Measurements from ENCODE around the gene HIRIP3.

HIRIP3 gene

GRCh38 chr16:29986931-29987330, 8.5 kb downstream of the HIRIP3 start:
- Histone ChIP-seq H3K79me1 (replicated peaks; ENCODE audit: low read length, poor library complexity, severe bottlenecking) (peaks cover 34% of the 10 kb centered on the region), H4K91ac (ENCODE audit: low read length) (no peak overlapping the region), H4K8ac (ENCODE audit: low read length) (no peak overlapping the region), H2BK5ac (ENCODE audit: low read depth, low read length, poor library complexity, severe bottlenecking) (no peak overlapping the region), H3K14ac (ENCODE audit: low read length in 2 of 2) (no peak overlapping the region), H3K4me1 (ENCODE audit: control insufficient read depth, insufficient read depth, low read depth, low read length) (no peaks in the 10 kb centered on the region), H3K23ac (ENCODE audit: low read length in 2 of 2) (no peak overlapping the region), H2BK15ac (ENCODE audit: low read depth, poor library complexity, severe bottlenecking) (no peak overlapping the region), H3K4me2 (ENCODE audit: low read length, poor library complexity, severe bottlenecking) (no peak overlapping the region), H3K9me3 (ENCODE audit: control insufficient read depth, low read length) (no peaks in the 10 kb centered on the region), H3K27ac (ENCODE audit: low read length, poor library complexity, severe bottlenecking) (no peak overlapping the region), H3K36me3 (ENCODE audit: control insufficient read depth in 1 of 2, insufficient read depth in 2 of 2, low read depth in 1 of 2, low read length in 2 of 2) (peaks cover 94 to 98% of the 10 kb centered on the region in 2 experiments), H2AK5ac (ENCODE audit: low read length, severe bottlenecking) (no peak overlapping the region), H3K27me3 (ENCODE audit: control insufficient read depth in 1 of 2, insufficient read depth in 1 of 2, low read length in 2 of 2) (no peaks in the 10 kb centered on the region), H2BK12ac (ENCODE audit: low read length in 2 of 2) (no peak overlapping the region), H2AFZ (ENCODE audit: low read depth, low read length) (no peak overlapping the region), H3K4ac (ENCODE audit: low read depth in 1 of 2, low read length in 2 of 2) (no peak overlapping the region), H3K4me3 (ENCODE audit: insufficient read depth in 1 of 2, low read depth in 1 of 2, low read length in 2 of 2) (no peak overlapping the region), H2BK120ac (ENCODE audit: low read depth, low read length) (no peak overlapping the region), H3K9ac (ENCODE audit: low read length) (no peak overlapping the region), H3K18ac (ENCODE audit: low read depth in 1 of 2, low read length in 2 of 2) (no peak overlapping the region)
- WGBS = 80% methylated on average over 2 of the region's 5 CpGs
- DNase-seq = no peak

- Histone ChIP-seq H4K91ac (ENCODE audit: low read length) (no peak overlapping the region), H3K18ac (ENCODE audit: low read depth in 1 of 2, low read length in 2 of 2) (no peak overlapping the region), H3K9me3 (ENCODE audit: control insufficient read depth, low read length) (no peaks in the 10 kb centered on the region), H3K27ac (ENCODE audit: low read length, poor library complexity, severe bottlenecking) (no peak overlapping the region), H3K4ac (ENCODE audit: low read depth in 1 of 2, low read length in 2 of 2) (no peak overlapping the region), H2AFZ (ENCODE audit: low read depth, low read length) (no peak overlapping the region), H2BK12ac (ENCODE audit: low read length in 2 of 2) (no peak overlapping the region), H2BK15ac (ENCODE audit: low read depth, poor library complexity, severe bottlenecking) (no peak overlapping the region), H3K4me1 (ENCODE audit: control insufficient read depth, insufficient read depth, low read depth, low read length) (no peaks in the 10 kb centered on the region), H2AK5ac (ENCODE audit: low read length, severe bottlenecking) (no peak overlapping the region), H3K14ac (ENCODE audit: low read length in 2 of 2) (no peak overlapping the region), H3K9ac (ENCODE audit: low read length) (no peak overlapping the region), H3K79me1 (replicated peaks; ENCODE audit: low read length, poor library complexity, severe bottlenecking) (peaks cover 41% of the 10 kb centered on the region), H2BK120ac (ENCODE audit: low read depth, low read length) (no peak overlapping the region), H3K4me2 (ENCODE audit: low read length, poor library complexity, severe bottlenecking) (no peak overlapping the region), H3K27me3 (ENCODE audit: control insufficient read depth in 1 of 2, insufficient read depth in 1 of 2, low read length in 2 of 2) (no peaks in the 10 kb centered on the region), H4K8ac (ENCODE audit: low read length) (no peak overlapping the region), H3K23ac (ENCODE audit: low read length in 2 of 2) (no peak overlapping the region), H2BK5ac (ENCODE audit: low read depth, low read length, poor library complexity, severe bottlenecking) (no peak overlapping the region), H3K4me3 (ENCODE audit: insufficient read depth in 1 of 2, low read depth in 1 of 2, low read length in 2 of 2) (no peak overlapping the region), H3K36me3 (ENCODE audit: control insufficient read depth in 1 of 2, insufficient read depth in 2 of 2, low read depth in 1 of 2, low read length in 2 of 2) (peaks cover 94 to 99% of the 10 kb centered on the region in 2 experiments)
- no peak for DNase-seq
- WGBS = 93% methylated on average over 19 of the region's 20 CpGs
Observed at GRCh38 chr16:29986231-29986630, 9.2 kb downstream of the HIRIP3 start.

- H4K91ac ChIP-seq (ENCODE audit: low read length) = no peak overlapping the region
- no peak overlapping the region for H2BK15ac ChIP-seq (ENCODE audit: low read depth, poor library complexity, severe bottlenecking)
- no peak overlapping the region for H3K27ac ChIP-seq (ENCODE audit: low read length, poor library complexity, severe bottlenecking)
- no peak overlapping the region for H2AK5ac ChIP-seq (ENCODE audit: low read length, severe bottlenecking)
- 97% methylated on average over 28 of the region's 28 CpGs for WGBS
- H2BK12ac ChIP-seq (ENCODE audit: low read length in 2 of 2) = no peak overlapping the region
- no peak overlapping the region for H3K4ac ChIP-seq (ENCODE audit: low read depth in 1 of 2, low read length in 2 of 2)
- H2BK5ac ChIP-seq (ENCODE audit: low read depth, low read length, poor library complexity, severe bottlenecking) = no peak overlapping the region
- no peak overlapping the region for H4K8ac ChIP-seq (ENCODE audit: low read length)
- H3K4me1 ChIP-seq (ENCODE audit: control insufficient read depth, insufficient read depth, low read depth, low read length) = no peaks in the 10 kb centered on the region
- H2BK120ac ChIP-seq (ENCODE audit: low read depth, low read length) = no peak overlapping the region
- H3K9ac ChIP-seq (ENCODE audit: low read length) = no peak overlapping the region
- no peak overlapping the region for H3K4me3 ChIP-seq (ENCODE audit: insufficient read depth in 1 of 2, low read depth in 1 of 2, low read length in 2 of 2)
- H2AFZ ChIP-seq (ENCODE audit: low read depth, low read length) = no peak overlapping the region
- no peak for DNase-seq
- H3K36me3 ChIP-seq (ENCODE audit: control insufficient read depth in 1 of 2, insufficient read depth in 2 of 2, low read depth in 1 of 2, low read length in 2 of 2) = peaks cover 87 to 100% of the 10 kb centered on the region in 2 experiments
- H3K79me1 ChIP-seq (replicated peaks; ENCODE audit: low read length, poor library complexity, severe bottlenecking) = peaks cover 41% of the 10 kb centered on the region
- no peaks in the 10 kb centered on the region for H3K27me3 ChIP-seq (ENCODE audit: control insufficient read depth in 1 of 2, insufficient read depth in 1 of 2, low read length in 2 of 2)
- H3K14ac ChIP-seq (ENCODE audit: low read length in 2 of 2) = no peak overlapping the region
- no peak overlapping the region for H3K4me2 ChIP-seq (ENCODE audit: low read length, poor library complexity, severe bottlenecking)
- no peak overlapping the region for H3K23ac ChIP-seq (ENCODE audit: low read length in 2 of 2)
- H3K9me3 ChIP-seq (ENCODE audit: control insufficient read depth, low read length) = no peaks in the 10 kb centered on the region
- no peak overlapping the region for H3K18ac ChIP-seq (ENCODE audit: low read depth in 1 of 2, low read length in 2 of 2)
Observed at GRCh38 chr16:29985271-29985811, 10.1 kb downstream of the HIRIP3 start.

GRCh38 chr16:29984764-29985147, 10.7 kb downstream of the HIRIP3 start:
- peaks cover 45% of the 10 kb centered on the region for H3K79me1 ChIP-seq (replicated peaks; ENCODE audit: low read length, poor library complexity, severe bottlenecking)
- H2BK15ac ChIP-seq (ENCODE audit: low read depth, poor library complexity, severe bottlenecking) = no peak overlapping the region
- no peak overlapping the region for H2BK12ac ChIP-seq (ENCODE audit: low read length in 2 of 2)
- H3K27me3 ChIP-seq (ENCODE audit: control insufficient read depth in 1 of 2, insufficient read depth in 1 of 2, low read length in 2 of 2) = no peaks in the 10 kb centered on the region
- H3K4me2 ChIP-seq (ENCODE audit: low read length, poor library complexity, severe bottlenecking) = no peak overlapping the region
- H3K36me3 ChIP-seq (ENCODE audit: control insufficient read depth in 1 of 2, insufficient read depth in 2 of 2, low read depth in 1 of 2, low read length in 2 of 2) = peaks cover 93 to 100% of the 10 kb centered on the region in 2 experiments
- no peak overlapping the region for H2BK5ac ChIP-seq (ENCODE audit: low read depth, low read length, poor library complexity, severe bottlenecking)
- DNase-seq = no peak
- no peak overlapping the region for H4K91ac ChIP-seq (ENCODE audit: low read length)
- no peak overlapping the region for H3K27ac ChIP-seq (ENCODE audit: low read length, poor library complexity, severe bottlenecking)
- H2AFZ ChIP-seq (ENCODE audit: low read depth, low read length) = no peak overlapping the region
- no peak overlapping the region for H3K4me3 ChIP-seq (ENCODE audit: insufficient read depth in 1 of 2, low read depth in 1 of 2, low read length in 2 of 2)
- no peak overlapping the region for H3K23ac ChIP-seq (ENCODE audit: low read length in 2 of 2)
- H3K14ac ChIP-seq (ENCODE audit: low read length in 2 of 2) = no peak overlapping the region
- H2BK120ac ChIP-seq (ENCODE audit: low read depth, low read length) = no peak overlapping the region
- no peak overlapping the region for H4K8ac ChIP-seq (ENCODE audit: low read length)
- H3K9me3 ChIP-seq (ENCODE audit: control insufficient read depth, low read length) = no peaks in the 10 kb centered on the region
- H3K4me1 ChIP-seq (ENCODE audit: control insufficient read depth, insufficient read depth, low read depth, low read length) = no peaks in the 10 kb centered on the region
- H3K18ac ChIP-seq (ENCODE audit: low read depth in 1 of 2, low read length in 2 of 2) = no peak overlapping the region
- H3K9ac ChIP-seq (ENCODE audit: low read length) = no peak overlapping the region
- 100% methylated on average over 3 of the region's 5 CpGs for WGBS
- H3K4ac ChIP-seq (ENCODE audit: low read depth in 1 of 2, low read length in 2 of 2) = no peak overlapping the region
- no peak overlapping the region for H2AK5ac ChIP-seq (ENCODE audit: low read length, severe bottlenecking)
